Hepatic stellate cell (primary cell): ENCODE data around the gene FHIT.

Experiments
- DNase-seq: peaks from one replicate; pipeline ENCODE4 v3.0.0; 2011; ENCODE audit warnings: low spot score

Gene FHIT

DNA sequence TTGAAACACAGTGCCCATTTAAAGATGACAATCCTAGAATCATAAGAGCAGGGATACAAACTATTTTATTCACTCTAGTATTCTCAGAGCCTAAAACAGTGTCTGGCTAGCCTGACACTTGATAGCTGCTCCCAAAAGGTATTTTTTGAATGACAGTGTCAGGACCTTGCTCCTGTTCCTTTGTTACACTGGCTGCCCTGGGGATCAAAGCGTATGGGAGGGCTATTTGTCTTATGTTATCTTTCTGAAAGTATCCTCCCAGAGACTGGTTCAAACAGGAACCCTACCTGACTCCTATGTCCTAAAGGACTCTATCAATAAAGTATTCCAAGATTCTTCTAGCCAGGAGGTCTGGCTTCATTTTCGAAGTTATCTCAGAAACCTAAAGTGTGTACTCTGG is 621.4 kb downstream of the FHIT start:
- no peak for DNase-seq

DNA sequence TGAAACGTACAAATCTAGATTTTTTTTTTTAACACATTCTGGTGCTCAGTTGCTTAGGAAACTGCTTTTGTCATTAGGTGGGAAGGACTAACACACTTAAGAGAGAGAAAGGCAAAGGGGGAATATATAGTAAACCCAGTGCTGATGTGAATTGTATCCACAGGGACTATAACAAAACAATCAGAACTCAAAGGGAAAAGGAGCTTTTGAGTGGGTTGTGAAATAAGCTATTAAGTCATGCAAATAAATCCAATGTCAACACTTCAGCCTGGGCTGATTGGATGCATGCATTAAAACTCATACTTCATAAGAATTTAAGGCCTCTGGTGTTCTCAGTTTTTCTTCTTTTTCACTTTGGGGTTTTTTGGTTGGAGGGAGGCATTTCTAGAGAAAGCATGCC is 628.9 kb downstream of the FHIT start:
- DNase-seq = no peak

DNA sequence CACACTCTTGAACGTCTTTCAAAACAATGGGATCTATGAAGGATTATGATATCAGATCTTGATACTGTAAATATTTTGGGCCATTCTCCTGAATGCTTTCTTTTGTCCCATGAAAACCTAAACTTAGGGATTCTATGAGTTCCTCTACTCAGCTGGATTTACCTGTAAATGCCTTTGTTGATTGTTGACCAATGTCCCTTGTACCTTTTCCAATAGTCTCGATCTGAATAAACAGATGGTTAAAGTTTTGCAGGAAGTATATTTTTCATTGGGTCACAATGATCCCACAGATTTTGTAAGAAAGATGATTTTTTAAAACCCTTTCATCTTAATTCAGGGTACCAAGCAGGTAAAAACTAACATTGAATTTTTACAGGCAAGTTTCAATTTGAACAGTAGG is 634.1 kb downstream of the FHIT start:
- no peak for DNase-seq

DNA sequence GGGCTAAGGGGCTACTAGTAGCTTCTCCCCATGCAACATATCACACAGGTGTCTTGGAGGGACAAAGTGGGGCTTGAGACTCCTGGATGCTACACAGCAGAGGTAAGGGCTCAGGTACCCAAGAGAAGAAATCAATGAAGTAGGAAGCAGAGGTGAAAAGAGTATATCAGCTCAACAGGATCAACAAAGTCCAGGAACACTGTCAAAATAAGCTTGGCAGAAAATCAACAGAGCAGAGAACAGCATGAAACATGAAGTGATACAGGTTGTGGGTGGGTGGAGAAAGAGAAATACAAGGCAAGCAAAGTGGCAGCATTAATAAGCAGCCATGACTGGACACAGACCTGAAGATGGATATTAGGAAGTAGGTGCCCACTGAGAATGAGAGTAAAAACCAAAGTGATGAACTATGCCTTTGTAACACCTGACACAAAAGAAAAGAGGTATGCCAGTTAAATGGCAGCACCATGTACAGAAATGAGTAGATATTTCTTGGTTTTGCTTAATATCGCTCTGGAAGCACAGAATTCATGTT is 637.4 kb downstream of the FHIT start:
- no peak for DNase-seq

DNA sequence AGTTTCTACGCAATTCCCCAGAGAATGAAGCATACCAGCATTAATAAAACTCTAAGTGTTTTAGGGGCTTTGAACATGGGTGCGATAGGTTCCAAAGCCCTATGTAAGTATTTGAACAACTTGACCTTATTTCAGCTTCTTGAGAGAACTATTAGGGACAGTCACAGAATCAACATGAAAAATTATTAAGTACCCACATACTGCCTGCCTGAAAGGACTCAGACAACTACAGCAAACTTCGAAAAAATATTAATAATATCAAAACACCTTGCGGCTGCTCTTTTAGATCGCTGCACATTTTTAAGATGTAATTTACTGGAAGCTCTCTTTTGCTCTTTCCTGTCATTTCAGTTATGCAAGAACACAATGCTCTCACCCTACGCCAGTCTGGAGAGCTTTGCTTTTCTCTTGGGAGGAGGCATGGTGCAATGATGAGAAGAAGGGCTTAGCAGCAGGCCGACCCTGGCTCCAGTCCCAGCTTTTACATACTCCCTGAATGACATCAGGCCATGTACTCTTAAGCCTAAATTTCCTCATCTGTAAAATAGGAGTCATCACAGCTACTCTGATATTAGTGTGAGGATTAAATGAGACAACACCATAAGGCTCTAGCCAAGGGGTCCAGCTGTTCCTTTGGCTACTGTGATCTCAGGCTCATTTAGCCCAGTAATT is 640.7 kb downstream of the FHIT start:
- no peak for DNase-seq

DNA sequence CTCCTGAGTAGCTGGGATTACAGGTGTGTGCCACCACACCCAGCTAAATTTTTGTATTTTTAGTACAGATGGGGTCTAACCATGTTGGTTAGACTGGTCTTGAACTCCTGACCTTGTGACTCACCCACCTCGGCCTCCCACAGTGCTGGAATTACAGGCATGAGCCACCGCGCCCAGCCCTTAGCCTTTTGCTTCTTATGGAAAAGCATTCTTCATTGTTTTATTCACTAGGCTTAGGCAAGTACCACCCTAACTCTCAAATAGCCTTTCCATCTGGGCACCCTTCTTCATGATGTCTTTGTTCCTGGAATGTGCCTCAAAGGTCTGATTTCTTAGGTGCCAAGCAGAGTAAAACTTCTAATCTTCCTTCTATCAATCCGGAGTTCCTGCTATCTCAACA is 641.8 kb downstream of the FHIT start:
- DNase-seq = no peak

DNA sequence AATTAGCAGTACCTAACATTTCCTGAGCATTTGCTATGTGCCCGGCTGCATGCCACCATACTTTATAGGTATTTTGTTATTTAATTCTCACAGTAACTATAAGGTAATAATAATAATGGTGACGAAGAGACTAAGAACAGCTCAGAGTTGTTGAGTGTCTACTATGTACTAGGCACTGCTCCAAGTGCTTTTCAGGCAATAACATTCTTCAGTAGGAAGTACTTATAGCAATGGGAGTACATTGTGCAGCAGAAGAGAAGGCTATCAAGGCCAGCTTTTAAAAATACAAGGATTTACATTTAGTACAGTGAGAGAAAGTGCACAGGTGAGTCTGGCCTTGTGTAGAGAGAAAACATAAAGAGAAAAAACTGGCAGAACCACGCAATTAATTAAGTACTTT is 647.4 kb downstream of the FHIT start:
- no peak for DNase-seq

DNA sequence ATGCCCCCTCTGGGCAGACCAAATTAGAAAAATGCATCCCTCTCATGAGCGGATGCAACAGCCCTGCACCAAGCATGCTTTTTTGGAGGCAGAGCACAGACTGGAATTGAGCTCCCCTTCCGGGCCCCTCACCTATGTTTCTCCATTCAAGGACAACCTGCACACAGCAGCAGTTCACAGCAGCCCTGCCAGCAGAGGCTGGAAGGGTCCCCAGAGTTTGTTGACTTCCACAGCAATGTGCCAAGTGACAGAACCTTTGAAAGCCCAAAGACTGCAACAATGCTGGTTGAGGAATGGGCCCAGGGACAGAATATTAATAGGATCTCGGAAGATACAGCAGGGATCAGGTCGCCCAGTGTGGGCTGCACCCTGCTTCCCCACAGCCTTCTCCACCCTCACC is 650.4 kb downstream of the FHIT start:
- DNase-seq = no peak

DNA sequence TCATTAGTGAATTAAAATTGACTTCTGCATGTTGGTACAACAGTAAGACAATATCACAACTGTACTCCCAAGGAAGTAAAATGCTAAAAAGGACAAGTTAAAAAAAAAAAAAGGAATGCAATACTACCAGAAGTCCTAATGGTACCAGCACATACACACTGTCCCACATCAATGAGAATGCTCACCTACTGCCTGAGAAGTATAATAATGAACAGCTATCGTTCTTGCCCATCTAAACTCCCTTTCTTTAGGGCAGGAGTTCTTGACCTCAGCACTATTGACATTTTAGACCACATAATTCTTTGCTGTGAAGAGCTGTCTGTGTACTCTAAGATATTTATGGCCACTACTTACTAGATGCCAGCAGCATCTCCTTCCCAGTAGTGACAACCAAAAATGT is 651.7 kb downstream of the FHIT start:
- DNase-seq = no peak

DNA sequence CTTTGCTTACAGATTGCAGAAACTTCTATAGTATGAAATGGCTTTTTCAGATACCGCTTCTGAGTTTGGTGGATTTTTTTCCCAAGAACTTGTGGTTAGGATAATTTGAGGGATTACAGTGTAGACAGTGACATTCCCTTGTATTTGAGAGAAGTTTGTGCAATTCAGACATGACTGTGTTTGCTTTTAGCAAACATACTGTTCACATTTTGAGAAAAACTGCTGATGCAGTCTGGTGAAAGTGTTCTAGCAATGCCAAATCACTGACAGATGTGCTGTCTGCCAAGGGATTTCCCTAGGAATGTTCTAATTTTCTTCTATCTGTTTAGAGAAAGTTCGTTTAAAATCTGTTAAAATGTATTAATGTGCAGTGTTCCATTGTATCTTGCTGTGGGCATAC is 652.6 kb downstream of the FHIT start:
- DNase-seq = no peak

DNA sequence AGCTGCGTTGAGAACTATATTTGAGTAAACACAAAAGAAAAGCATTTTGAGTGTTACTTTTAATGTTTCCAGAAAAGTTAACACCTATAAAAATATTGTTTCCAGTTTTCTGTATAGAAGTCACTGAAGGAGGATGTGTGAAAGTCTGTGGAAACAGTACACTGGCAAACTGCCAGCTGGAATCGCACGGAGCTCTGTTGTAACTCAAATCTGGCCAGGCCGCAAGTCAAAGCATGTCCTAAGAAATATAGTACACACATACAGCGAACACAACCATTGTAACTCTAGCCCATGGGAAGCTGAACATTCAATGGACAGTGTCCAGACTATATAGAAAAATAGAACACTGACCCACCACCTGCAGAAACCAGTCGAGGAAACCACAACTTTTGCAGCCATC is 657.2 kb downstream of the FHIT start:
- no peak for DNase-seq

DNA sequence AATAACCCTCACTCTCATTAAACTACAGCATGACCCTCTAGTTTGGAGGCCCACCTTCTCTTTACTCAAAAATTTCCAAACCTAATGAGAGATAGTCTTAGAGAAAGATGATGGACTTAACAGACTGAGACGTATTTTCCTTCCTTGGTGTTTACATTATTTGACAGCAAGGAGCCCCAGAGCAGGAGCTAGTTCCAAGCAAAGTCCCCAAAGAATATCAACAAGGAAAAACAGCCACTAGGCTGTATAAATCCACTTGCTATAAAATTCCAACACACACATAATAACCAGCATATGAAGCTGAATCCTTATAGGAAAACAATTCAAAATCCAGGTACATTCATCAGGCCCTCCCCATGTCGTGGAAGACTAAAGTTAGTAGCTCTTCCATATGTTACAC is 660.0 kb downstream of the FHIT start:
- DNase-seq = no peak

DNA sequence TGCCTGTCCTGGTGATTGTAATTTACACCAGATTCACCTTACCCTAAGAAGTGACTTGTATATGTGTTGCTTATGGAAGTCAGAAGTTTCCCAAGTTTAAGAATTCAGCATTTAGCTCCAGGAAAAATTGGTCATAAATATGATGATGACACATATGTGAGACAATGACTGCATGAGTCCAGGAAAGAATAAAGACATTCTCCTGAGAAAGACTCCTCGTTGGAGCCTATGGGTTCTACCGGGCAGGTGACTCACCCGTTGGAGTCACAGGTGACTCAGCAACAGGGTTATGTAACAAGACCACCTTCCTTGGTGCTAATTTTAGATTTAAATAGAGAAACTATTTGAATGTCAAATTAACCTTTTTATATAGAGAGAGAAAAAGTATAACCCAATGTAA is 662.4 kb downstream of the FHIT start:
- DNase-seq = no peak

DNA sequence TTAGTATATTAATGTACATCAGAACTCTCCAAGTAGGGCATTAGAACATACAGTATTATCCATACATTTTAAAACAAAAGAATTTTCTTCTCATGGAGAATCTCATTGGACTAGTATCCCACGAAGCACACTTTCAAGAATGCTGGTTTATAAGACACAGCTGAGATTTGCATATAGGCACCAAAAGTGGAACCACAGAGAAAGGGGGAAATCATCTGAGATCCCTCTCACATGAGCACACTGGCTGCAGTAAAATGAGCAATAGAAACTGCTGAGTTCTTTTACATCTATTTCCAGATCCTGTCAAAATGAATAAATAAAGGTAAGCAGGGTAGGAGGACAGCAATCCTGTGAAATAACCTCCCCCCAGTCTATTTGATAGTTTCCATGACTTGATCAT is 665.3 kb downstream of the FHIT start:
- no peak for DNase-seq

DNA sequence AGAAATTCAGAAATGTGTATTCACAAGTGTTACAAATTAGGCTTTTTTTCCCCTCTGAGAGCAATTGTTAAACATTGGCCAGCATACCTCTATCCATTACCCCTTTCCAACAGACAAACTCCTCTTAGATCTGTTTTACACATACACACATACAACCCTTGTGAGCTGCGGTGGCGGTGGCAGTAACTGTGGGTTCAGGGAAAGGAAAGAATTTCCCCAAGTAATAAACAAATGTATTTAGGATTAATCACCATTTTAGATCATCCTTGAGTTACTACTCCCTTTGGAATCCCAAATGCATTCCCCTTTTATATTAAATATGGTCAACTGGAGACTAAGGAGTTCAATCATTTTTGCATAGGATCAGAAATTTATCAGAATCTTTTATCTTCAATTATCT is 667.0 kb downstream of the FHIT start:
- DNase-seq = no peak

DNA sequence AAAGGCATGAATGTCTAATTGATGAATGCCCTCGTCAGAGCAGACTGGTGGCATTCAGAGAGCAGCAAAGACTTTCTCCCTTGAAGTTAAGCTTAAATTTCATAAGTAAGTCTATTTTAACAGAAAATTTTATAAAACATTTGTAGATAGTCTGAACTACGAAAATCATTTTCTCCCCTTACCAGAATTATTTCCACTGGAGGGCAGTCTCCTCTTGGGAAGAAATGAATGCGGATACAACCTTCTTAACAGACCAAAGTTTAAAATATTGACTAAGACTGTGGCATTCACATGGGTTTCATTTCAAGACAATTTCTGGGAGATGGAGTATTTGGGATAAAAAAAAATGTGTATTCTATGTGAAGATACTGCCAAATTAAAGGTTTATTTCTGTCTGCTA is 669.0 kb downstream of the FHIT start:
- DNase-seq = no peak

DNA sequence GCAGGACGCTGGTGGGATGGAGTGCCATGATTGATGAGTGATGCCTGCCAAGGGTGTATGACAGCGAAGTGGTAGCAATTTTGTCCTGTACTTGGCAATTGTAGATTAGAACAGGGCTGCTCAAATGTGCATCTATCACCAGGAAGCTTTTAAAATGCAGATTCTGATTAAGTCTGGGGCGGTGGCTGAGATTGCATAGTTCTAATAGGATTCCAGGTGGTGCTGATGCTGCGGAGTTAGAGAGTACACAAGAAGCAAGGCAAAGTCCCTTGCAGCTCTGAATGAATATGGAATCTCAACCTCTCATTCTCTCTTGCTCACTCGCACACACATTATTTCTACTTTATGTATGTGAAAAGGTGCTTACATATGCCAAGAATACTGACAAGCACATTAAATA is 670.4 kb downstream of the FHIT start:
- DNase-seq = no peak

DNA sequence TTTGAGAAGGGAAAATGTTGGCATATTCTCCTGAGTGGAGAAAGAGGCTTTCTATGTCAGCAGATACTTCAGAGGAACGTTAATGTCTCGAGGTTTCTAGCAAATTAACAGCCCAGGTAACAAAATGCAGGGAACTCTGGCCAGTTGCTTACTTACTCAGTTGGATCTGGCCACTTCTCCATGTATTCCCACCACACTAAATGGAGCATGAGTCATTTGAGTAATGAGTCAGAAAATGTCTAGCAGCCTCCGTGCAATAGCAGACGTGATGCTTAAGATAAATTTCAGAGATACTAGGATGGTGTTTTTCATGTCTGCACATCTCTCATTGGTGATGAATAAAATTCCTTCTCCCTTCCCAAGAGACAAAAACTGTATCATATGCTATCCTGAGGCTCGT is 671.5 kb downstream of the FHIT start:
- peak; percentile 15 for DNase-seq

DNA sequence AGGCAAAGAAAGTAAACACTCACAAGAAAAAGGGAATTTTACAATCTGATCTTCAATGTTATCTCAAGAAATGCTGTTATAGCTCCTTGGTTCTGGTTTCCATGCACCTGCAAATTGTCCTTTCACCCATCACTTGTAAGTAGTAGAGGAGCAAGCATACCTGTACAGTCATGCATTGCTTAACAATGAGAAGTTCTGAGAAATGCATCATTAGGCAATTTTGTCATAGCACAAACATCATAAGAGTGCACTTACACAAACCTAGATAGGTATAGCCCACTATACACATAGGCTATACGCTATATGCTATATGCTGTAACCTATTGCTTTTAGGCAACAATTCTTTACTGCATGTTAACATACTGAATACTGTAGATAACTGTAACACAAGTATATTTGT is 672.3 kb downstream of the FHIT start:
- no peak for DNase-seq

DNA sequence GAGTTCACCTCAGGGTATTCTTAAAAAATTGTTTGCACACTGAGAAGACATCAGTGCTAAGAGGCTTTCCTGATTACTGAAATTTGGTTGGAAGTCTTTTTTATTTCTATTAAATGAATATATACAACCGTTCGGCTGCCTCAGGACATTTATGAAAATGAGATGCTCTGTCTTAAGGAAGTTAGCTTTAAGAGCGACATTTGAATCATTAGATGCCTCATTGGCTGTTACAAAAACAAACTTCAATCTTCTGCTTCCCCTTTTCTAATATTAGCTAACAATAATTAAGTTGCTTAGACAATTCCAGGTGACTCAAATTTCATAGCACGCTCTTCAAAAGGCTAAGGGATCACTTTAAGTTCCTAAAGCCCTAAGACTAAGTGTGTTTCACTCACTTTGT is 673.7 kb downstream of the FHIT start:
- DNase-seq = no peak

DNA sequence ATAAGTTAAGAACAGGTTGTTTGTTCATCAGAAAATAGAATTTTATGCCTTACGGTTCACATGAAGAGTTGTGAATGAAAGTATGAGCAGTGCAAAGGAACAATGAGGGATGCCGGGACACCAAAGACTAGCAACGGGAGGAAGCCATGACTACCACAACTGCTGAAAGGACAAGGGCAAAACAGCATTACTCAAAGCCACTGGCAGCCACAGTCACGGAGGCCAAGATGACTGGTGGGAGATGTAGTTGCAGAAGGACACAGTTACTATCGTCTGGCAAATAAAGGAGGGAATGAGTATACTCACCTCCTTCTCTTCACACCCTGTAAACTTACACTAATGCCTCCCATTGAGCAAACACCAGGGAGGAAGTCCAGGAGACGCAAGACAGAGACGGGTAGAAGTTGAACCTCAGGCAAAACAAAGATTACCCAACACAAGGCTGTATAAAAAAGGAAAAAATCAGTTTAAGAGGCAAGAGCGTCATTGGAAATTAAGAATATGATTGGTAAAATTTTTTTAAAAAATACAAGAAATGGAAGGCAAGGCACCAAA is 675.5 kb downstream of the FHIT start:
- DNase-seq = no peak

DNA sequence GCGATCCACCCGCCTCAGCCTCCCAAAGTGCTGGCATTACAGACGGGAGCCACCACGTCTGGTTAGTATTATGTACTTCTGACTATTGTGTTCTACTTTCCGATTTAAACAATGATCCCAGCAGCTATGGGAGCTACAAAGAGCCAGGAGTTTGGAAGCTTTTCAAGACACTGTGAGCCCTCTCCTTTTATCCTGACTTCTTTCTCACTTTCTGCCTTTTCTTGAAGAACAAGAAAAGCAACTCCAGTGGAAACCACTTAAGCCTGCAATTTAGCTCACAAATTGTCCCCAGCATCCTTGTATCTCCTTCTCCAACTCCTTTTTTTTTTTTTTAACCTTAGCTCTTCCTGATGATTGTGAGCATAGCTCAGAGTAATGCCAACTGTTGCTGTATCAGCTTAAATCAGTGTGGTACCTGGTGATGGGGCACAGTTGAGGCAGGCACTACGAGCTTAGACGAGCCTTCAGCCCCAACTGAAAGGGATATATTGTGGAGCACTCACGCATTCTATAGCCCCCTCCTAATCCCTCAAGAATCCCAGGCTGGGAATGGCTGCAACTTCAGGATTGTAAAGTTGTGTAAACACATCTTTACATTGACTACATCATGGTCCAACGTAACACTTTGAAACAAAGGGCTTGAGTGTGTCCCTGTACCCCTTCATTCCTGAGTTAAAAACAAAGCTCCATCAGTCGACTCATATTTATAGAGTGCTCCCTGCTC is 677.0 kb downstream of the FHIT start:
- no peak for DNase-seq

DNA sequence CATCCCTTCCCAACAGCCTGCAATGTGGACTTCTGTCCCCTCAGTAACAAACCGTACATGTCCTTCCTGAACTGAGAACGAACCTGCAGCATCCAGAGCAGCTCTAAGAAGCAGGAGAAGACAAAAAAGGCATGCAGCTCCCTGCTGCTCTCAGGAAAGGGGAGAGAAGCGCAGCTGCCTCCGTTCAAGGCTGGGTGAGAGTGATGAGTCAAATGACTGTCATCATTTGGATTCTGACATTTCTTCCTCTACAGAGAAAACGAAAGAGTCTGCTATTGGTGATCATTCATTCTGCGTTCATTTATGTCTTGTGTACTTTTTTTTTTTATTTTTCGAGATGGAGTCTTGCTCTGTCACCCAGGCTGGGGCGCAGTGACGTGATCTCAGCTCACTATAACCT is 677.8 kb downstream of the FHIT start:
- peak; percentile 11 for DNase-seq

DNA sequence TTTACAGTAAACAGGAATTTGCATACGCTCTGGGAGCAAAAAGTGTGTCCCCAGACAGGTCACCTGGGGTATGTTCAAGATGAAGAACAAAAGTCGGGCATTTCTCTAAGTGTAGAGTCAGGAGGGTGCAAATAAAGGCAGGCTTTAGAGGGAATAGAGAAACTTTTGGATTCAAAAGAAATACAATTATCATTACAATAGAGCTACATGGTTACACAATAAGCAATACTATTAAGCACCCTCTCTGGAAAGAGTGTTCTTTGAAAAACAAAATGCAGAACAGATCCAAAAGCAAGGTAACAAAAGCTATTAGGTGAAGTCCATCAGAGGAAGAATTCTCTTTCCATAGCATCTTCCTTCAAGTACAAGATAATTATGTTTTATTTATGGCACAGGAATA is 679.7 kb downstream of the FHIT start:
- no peak for DNase-seq
